HG03521 (cell line): ENCODE data around the gene ANKRD36C.
"Not testable (repeated sequence)": the region's sequence is repeated elsewhere in the genome, so short reads cannot be mapped to it uniquely, and the experiment has no call there.

Experiments
- ATAC-seq: cut with Tn5 transposase; IDR thresholded peaks from one replicate; pipeline ENCODE4 v1.9.1; 2021; ENCODE audit warnings: mild to moderate bottlenecking, moderate library complexity; ENCODE audit not compliant: unreplicated experiment

The ANKRD36C gene

DNA sequence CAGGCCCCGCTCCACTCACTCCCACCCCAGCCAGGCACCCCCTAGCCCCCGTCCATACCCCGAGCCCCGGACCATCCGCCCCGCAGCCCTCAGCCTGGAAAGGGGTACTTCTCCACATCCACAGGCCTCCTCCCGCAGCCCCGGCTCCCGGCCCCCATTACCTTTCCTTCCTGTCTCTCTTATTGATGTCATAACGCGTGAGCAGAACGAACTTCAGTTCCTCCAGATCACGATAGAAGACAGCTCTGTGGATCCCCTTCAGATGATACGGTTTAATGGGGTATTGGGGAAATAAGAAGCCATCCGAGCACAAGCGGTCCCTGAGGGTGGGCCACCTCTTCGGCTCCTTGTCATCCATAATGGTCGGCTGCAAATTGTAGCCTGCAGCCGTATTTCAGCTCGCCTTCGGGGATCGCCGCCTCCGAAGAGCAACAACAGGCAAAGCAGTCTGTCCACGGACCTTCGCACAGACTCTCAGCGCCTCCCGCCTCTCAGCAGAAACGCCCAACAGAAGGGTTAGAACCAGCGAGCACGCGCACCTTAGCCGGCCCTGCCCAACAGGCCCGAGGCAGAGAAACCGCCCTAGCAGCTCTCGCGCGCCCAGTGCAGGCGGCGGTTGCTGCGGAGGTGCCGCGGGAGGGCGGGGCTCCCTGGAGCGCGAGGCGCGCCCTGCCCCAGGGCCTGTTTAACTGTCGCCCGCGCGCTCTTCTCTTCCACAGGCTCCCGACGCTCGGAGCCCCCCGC lies at the start of gene ANKRD36C:
ANKRD36C (minus strand) TSS at position 474 of the 744 bp plus-strand sequence; CDS start at position 358, 116 bp downstream.
- ATAC-seq: peak; percentile 94

GRCh38 chr2:96035554-96035953 lies 43.9 kb upstream of the ANKRD36C start:
- not testable (repeated sequence) for ATAC-seq

GRCh38 chr2:96034792-96035191 lies 43.2 kb upstream of the ANKRD36C start, which contains the start of gene GPAT2:
Gene GPAT2 (minus strand): TSS chr2:96034916. CDS start chr2:96032359, 2,557 bp downstream.
- not testable (repeated sequence) for ATAC-seq

GRCh38 chr2:96033997-96034396 lies 42.4 kb upstream of the ANKRD36C start:
- not testable (repeated sequence) for ATAC-seq

DNA sequence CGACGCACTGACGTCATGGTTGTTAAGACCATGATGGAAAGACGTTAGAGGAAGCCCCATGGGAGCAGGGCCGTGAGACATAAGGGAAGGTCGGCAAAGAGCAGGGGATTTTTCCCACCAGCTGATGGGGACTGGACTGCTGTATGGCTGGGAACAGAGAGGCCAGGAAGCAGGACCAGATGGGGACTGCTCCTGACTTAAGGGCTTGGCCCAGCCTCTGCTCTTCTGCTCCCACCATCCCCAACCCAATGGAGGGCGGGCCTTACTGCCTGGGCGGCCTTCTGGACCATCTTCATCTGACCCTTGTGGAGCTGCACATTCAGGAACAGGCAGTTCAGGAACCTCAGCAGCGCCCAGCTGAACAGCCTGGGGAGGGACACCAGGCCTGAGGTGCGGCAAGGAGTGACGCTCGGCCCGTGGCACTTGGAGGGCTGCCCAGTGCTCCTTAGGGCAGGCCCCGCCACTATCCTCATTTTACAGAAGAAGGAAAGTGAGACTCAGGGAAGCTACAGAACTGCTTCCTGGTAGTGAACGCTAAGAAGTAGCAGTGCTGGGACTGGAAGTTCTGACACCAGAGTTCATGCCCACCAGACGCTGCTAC lies 36.2 kb upstream of the ANKRD36C start:
- not testable (repeated sequence) for ATAC-seq

- ATAC-seq: not testable (repeated sequence)
Observed at GRCh38 chr2:96025755-96026154, 34.1 kb upstream of the ANKRD36C start.

DNA sequence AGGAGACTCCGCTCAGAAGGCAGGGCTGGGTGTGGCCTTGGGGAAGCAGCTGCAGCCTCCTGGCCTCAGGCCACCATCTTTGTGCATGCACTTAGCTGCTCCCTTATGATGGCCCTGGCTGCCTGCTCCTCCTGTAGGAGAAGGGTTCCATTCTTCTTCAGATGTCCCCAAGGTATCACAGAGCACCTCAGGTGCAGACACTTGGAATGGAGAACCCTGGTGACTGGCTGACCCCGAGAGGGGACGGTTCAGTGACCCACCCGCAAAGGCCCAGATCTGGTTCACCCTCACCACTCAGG lies 33.5 kb upstream of the ANKRD36C start:
- ATAC-seq: no peak

DNA sequence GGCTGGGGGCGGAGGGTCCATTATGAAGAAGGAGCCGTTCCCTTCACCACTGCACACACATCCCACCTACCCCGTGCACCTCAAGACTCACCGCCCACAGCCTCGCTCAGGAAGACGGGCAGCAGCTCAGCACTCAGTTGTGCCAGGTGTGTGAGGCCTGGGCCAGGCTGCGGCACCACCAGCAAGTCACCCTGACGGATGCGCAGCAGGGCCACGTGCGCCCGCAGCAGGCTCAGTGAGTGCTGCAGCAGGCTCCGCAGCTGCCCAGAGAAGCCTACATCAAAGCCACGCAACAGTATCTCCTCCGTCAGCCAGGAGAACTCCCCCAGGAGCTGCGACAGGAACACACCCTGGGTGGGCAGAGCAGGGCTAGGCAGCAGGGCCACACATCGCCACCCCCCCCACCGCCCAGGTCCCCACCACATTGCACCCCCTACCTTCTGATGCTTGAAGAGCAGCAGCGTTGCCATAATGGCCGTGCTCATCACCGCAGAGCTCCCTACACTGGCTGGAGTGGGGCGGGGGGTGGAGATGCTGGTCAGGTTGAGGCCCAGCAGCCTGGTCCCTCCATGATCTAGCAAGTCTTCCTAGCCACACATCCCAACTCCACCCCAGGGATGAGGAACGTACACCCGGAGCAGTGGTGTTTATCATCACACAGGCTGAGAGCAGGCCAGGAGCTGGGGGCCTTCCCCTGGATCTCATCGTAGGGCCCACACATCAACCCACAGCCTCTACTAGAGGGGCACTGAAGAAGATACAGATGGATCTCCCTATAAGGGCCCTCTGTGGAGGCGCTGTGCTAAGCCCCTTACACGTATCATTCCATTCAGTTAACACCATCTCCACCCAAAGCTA lies 32.9 kb upstream of the ANKRD36C start:
- no peak for ATAC-seq

GRCh38 chr2:96023701-96024100 lies 32.1 kb upstream of the ANKRD36C start:
- not testable (repeated sequence) for ATAC-seq

DNA sequence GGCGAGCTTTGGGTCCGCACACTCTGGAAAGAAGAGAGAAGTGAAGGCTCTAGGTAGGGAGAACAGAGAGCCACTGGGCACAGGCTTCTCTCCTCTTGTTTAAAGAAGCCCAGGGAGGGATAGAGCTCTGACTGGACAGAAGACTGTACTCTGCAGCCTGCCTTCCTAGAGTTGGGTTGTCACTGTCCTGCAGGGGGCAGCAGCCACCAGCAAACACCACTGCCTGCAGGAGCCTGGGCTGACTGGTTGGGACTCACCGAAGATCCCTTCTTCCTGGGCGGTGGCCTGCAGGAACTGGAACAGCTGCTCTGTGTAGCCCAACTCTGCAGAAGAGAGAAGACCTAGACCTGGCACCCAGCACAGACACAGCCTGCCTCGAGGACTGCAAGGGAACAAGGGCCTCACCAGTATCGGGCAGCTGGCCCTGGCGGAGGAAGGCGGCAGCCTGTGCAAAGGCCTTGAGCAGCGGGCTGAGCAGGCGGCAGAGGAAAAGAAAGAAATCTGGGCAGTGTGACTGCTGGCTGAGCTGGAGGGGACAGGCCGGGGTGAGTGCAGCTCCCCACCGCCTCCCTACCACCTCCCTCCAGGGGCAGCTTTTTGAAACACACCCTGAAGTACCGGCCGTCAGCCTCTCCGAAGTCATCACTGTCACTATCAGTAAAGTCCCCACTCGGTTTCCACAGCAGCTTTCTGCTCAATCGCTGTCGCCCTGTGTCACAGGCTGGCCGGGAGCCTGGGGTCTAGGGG lies 31.2 kb upstream of the ANKRD36C start:
- ATAC-seq: peak; percentile 69

GRCh38 chr2:96022126-96022525 lies 30.5 kb upstream of the ANKRD36C start:
- ATAC-seq: not testable (repeated sequence)

DNA sequence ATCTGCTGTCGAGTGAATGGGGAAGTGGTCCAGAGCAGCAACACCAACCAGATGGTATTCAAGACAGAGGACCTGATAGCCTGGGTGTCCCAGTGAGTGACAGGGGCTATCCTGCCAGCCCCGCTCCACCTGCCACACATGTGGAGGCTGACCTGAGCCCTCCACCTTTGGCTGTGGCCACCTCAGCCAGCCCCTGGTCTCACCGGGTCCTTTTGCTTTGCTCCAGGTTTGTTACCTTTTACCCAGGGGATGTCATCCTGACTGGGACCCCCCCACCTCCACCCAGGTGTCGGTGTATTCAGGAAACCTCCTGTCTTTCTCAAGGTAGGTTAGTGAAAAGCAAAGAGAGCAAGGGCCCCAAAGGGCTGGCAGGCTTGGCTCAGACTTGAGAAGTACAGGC lies 29.5 kb upstream of the ANKRD36C start:
- ATAC-seq: not testable (repeated sequence)

DNA sequence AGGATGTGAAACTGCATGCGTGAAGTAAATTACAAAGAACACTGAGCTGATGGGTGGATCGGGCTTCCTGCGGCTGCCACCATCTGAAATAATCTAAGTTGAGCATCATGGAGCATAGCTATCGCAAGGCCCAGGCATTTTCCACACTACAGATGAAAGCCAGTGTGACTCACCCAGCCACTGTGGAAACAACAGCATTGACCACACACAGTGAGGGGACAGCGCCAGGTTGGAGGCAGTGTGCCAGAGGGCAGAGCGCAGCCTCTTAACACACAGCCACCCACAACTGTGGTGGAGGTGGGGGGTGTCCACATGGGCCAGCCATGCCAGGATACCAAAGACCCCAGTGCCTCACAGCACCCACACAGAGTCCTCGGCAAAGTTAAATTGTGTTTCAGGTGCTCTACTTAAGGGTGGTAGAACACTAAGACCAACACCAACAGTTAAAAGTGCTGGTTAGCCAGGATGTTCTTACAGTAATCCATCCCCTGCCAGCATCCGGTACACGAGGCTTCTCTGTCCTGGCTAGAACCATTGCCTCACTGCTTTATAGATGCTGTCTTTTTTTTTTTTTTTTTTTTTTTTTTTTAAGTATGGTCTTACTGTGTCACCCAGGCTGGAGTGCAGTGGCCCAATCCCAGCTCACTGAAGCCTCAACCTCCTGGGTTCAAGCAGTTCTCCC lies 28.4 kb upstream of the ANKRD36C start:
- ATAC-seq: not testable (repeated sequence)

DNA sequence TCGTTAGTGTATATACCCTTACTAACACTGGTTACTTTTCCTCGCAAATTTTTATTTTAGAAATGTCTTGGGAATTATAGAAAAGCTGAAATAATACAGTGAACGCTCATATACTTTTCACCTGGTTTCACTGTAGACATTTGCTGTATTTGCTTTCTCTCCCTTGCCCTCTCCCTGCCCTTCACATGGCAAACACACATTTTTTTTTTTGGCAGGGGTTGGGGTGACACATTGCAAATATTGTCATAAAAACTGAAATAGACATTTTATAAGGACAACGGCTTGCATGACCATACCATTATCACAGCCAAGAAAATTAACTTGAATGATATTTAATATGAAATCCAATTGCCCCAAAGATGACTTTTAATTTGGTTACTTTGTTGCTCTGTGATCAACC lies 24.7 kb upstream of the ANKRD36C start:
- not testable (repeated sequence) for ATAC-seq

GRCh38 chr2:96012792-96013264 lies 21.2 kb upstream of the ANKRD36C start:
- ATAC-seq: not testable (repeated sequence)

DNA sequence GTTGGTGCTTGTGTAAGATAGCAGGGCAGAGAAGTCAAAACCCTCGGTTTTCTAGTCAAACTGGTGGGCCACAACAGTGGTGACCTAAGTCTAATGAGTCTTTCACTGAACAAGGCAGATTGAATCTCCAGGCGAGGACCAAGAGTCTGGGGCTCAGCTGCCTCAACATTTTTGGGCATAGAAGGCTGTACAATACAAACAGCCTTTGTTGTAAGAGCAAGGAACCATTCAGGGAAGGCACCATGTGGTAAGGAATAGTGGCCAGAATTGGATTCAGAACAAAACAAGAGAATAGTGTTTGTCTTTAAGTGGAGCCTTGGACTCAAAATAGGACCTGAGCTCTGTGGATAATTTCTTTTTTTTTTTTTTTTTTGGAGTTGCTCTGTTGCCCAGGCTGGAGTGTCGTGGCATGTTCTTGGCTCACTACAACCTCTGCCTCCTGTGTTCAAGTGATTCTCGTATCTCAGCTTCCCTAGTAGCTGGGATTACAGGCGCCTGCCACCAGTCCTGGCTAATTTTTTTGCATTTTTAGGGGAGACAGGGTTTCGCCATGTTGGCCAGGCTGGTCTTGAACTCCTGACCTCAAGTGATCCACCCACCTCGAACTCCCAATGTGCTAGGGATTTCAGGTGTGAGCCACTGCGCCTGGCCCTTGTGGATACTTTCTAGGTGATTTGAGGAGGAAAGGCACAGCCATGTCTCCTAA lies 20.6 kb upstream of the ANKRD36C start:
- not testable (repeated sequence) for ATAC-seq

DNA sequence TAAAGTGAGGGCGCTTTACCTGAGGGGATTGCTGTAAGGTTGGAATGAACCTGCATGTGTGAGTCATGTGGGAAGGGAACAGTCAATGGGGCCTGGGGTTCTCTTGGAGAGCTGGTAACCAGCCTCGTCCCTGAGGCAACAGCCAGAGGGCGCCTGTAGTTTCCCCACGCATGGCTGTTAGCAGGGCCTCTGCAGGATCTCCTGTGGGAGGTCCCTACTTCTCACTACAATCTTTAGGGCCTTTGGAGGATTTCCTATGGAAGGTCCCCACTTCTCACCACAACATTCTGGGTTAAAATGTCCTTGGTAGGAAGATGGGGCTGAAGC lies 19.5 kb upstream of the ANKRD36C start:
- ATAC-seq: not testable (repeated sequence)

- peak; percentile 96 for ATAC-seq
Observed at GRCh38 chr2:96010320-96011128, 18.9 kb upstream of the ANKRD36C start.

DNA sequence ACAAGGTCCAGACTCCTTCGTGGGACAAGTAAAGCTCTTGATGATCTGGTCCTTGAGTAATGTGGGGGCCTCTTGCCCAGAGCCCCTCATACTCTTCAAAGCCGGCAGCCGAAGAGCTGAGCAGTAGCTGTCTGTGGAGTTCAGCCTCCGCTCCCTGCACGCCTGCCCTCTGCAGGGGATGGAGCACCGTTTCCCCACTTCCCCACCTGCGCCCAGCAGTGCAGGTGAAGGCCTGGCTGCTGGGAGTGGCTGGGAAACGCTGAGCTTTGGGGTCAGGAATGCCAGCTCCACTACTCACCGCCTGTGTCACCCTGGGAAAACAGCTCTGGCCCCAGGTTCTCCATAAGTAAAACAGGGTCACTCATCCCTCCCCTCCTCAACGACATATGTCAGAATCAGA lies 18.2 kb upstream of the ANKRD36C start:
- not testable (repeated sequence) for ATAC-seq
